Vagina (tissue), 2 donors: ENCODE measurements around the gene NMBR.

Experiments
- POLR2A ChIP-seq, 2 donors: fragments of 450-650 bp; IDR thresholded peaks; one replicate each; pipeline ENCODE4 v1.6.1; 2017; ENCODE audit warnings: antibody characterized with exemption in 2 of 2, mild to moderate bottlenecking in 2 of 2, moderate library complexity in 2 of 2
- TF ChIP-seq, protein P1 (sequence below), 3 experiments: fragments of 450-650 bp in 2 of 3; fragments of 200-600 bp in 1 of 3; sonication (generic) in 1 of 3; IDR thresholded peaks; one replicate each; pipeline ENCODE4 v1.5.1; 2017 to 2019; ENCODE audit warnings: antibody characterized with exemption in 3 of 3, mild to moderate bottlenecking in 2 of 3, moderate library complexity in 2 of 3

DNA sequence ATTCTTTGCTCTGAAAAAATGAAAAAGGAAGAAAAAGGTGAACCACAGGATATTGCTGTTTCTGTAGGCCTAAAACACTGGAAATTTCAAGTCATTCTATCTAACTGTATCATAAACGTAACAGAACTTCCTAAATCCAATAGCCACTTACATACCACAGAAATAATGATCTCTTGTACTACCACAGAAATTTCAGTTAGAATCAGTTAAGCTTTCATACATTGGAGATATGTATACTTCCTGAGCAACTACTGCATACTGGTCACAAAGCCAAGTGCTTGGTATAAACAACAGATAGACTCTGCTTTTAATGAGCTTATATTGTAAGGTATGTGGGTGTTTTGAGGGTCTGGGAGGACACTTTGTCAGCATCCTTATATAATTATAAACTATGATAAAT lies 38.7 kb upstream of the NMBR start:
- TF ChIP-seq POLR2A (IDR thresholded peaks at IDR 0.05): no peak
- TF ChIP-seq, protein P1, sequence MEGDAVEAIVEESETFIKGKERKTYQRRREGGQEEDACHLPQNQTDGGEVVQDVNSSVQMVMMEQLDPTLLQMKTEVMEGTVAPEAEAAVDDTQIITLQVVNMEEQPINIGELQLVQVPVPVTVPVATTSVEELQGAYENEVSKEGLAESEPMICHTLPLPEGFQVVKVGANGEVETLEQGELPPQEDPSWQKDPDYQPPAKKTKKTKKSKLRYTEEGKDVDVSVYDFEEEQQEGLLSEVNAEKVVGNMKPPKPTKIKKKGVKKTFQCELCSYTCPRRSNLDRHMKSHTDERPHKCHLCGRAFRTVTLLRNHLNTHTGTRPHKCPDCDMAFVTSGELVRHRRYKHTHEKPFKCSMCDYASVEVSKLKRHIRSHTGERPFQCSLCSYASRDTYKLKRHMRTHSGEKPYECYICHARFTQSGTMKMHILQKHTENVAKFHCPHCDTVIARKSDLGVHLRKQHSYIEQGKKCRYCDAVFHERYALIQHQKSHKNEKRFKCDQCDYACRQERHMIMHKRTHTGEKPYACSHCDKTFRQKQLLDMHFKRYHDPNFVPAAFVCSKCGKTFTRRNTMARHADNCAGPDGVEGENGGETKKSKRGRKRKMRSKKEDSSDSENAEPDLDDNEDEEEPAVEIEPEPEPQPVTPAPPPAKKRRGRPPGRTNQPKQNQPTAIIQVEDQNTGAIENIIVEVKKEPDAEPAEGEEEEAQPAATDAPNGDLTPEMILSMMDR (IDR thresholded peaks at IDR 0.05): no peak
